Measurements from ENCODE around the gene PER2. TPM values are rescaled to one million over a fixed set of nuclear protein-coding genes. Genes with fewer than 3 reads are reported as not detected.

The PER2 gene
- total and polyA plus RNA-seq, 2 of the 13 experiments (the other 11 are each of a cell fraction or from before 2014, with no cell fraction given): 5.1 to 9.4 TPM

- TF ChIP-seq, protein P1, sequence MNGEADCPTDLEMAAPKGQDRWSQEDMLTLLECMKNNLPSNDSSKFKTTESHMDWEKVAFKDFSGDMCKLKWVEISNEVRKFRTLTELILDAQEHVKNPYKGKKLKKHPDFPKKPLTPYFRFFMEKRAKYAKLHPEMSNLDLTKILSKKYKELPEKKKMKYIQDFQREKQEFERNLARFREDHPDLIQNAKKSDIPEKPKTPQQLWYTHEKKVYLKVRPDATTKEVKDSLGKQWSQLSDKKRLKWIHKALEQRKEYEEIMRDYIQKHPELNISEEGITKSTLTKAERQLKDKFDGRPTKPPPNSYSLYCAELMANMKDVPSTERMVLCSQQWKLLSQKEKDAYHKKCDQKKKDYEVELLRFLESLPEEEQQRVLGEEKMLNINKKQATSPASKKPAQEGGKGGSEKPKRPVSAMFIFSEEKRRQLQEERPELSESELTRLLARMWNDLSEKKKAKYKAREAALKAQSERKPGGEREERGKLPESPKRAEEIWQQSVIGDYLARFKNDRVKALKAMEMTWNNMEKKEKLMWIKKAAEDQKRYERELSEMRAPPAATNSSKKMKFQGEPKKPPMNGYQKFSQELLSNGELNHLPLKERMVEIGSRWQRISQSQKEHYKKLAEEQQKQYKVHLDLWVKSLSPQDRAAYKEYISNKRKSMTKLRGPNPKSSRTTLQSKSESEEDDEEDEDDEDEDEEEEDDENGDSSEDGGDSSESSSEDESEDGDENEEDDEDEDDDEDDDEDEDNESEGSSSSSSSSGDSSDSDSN (CRISPR knock-in tag; IDR thresholded peaks at IDR 0.05): peak; percentile 88
- no peak for TF ChIP-seq MIER3 (CRISPR knock-in tag; IDR thresholded peaks at IDR 0.05; ENCODE audit: borderline replicate concordance)
- TF ChIP-seq ZMYM4 (CRISPR knock-in tag; IDR thresholded peaks at IDR 0.05): 0 out of 2 replicates have a peak, but pooled peaks have one; percentile 56
- no peak for TF ChIP-seq ZNF253 (CRISPR knock-in tag; IDR thresholded peaks at IDR 0.05; ENCODE audit: borderline replicate concordance)
- no peak for TF ChIP-seq SRF (IDR thresholded peaks at IDR 0.05; ENCODE audit: low read depth, low read length)
- no peak for TF ChIP-seq SCMH1 (CRISPR knock-in tag; IDR thresholded peaks at IDR 0.05; ENCODE audit: borderline replicate concordance)
- no peak for TF ChIP-seq MEF2D (CRISPR knock-in tag; IDR thresholded peaks at IDR 0.05)
- TF ChIP-seq MLXIP (CRISPR knock-in tag; IDR thresholded peaks at IDR 0.05; ENCODE audit: borderline replicate concordance): no peak
- no peak for TF ChIP-seq ZFP36 (IDR thresholded peaks at IDR 0.05; ENCODE audit: borderline replicate concordance, low read depth, low read length, partially characterized antibody)
- TF ChIP-seq MLLT10 (CRISPR knock-in tag; IDR thresholded peaks at IDR 0.05): no peak
- no peak for TF ChIP-seq HDAC6 (IDR thresholded peaks at IDR 0.05; ENCODE audit: low read depth, low read length)
- TF ChIP-seq REL (CRISPR knock-in tag; conservative IDR thresholded peaks at IDR 0.05): no peak
- no peak for TF ChIP-seq KIAA2018 (CRISPR knock-in tag; IDR thresholded peaks at IDR 0.05; ENCODE audit: borderline replicate concordance)
These were observed 85.1 kb downstream of the PER2 start, which contains the start of gene ILKAP (continued) for GRCh38 chr2:238203094-238203972.
